GM12878 (cell line): ENCODE measurements around the gene THOC5. TPM values are rescaled to one million over a fixed set of nuclear protein-coding genes. Genes with fewer than 3 reads are reported as not detected.

ENCODE experiments used
- CBX3 ChIP-seq: fragments of 200-600 bp; sonication (generic); IDR thresholded peaks from 2 replicates; pipeline ENCODE4 v1.6.1; 2016; ENCODE audit warnings: low read depth, borderline replicate concordance
- CUX1 ChIP-seq: IDR thresholded peaks from 2 replicates; pipeline ENCODE4 v1.6.1; 2012; ENCODE audit warnings: improper control_type of control experiment, low read depth, low read length; ENCODE audit not compliant: insufficient replicate concordance
- E4F1 ChIP-seq: fragments of 450-650 bp; IDR thresholded peaks from 2 replicates; pipeline ENCODE4 v1.6.1; 2018; ENCODE audit warnings: borderline replicate concordance, mild to moderate bottlenecking; ENCODE audit not compliant: partially characterized antibody
- KLF5 ChIP-seq: fragments of 450-650 bp; IDR thresholded peaks from 2 replicates; pipeline ENCODE4 v1.6.1; 2014; ENCODE audit warnings: mild to moderate bottlenecking; ENCODE audit not compliant: partially characterized antibody
- MYC ChIP-seq: IDR thresholded peaks from 2 replicates; pipeline ENCODE4 v1.6.1; 2011; ENCODE audit warnings: mild to moderate bottlenecking, low read length, moderate library complexity, inconsistent platforms; ENCODE audit not compliant: insufficient read depth, insufficient replicate concordance, insufficient read length, severe bottlenecking
- NFIC ChIP-seq: IDR thresholded peaks from 2 replicates; pipeline ENCODE4 v1.6.1; 2012; ENCODE audit warnings: low read depth, mild to moderate bottlenecking, inconsistent platforms, low read length, moderate library complexity
- NR2F1 ChIP-seq: fragments of 450-650 bp; conservative IDR thresholded peaks from 2 replicates; pipeline ENCODE4 v1.6.1; 2017; ENCODE audit warnings: mild to moderate bottlenecking
- POLR2AphosphoS5 ChIP-seq: IDR thresholded peaks from 2 replicates; pipeline ENCODE4 v1.6.1; 2011; ENCODE audit warnings: mild to moderate bottlenecking, low read length, inconsistent platforms
- RAD21 ChIP-seq: IDR thresholded peaks from 2 replicates; pipeline ENCODE4 v1.6.1; 2011; ENCODE audit warnings: mild to moderate bottlenecking, low read depth, low read length, moderate library complexity; ENCODE audit not compliant: insufficient read depth
- RAD51 ChIP-seq: fragments of 450-650 bp; IDR thresholded peaks from 2 replicates; pipeline ENCODE4 v1.6.1; 2016; ENCODE audit warnings: moderate library complexity, mild to moderate bottlenecking, inconsistent platforms
- SKIL ChIP-seq: fragments of 450-650 bp; IDR thresholded peaks from 2 replicates; pipeline ENCODE4 v1.6.1; 2017; ENCODE audit warnings: mild to moderate bottlenecking, low read depth, inconsistent platforms; ENCODE audit not compliant: poor library complexity, severe bottlenecking
- SP1 ChIP-seq: IDR thresholded peaks from one replicate; pipeline ENCODE4 v1.6.1; 2011; ENCODE audit warnings: low read depth, low read length
- TCF3 ChIP-seq: IDR thresholded peaks from 2 replicates; pipeline ENCODE4 v1.6.1; 2012; ENCODE audit warnings: low read depth, mild to moderate bottlenecking, low read length, borderline replicate concordance; ENCODE audit not compliant: insufficient read depth
- ZBTB11 ChIP-seq: fragments of 450-650 bp; formaldehyde crosslinking; IDR thresholded peaks from 2 replicates; pipeline ENCODE4 v1.5.0; 2022; ENCODE audit warnings: mild to moderate bottlenecking, missing genetic modification characterization
- polyA plus RNA-seq, 11 experiments: library from polyadenylated mRNA; depleted of rRNA in 4 of 11; unstranded in 6 of 11; stranded (reverse) in 5 of 11; fragments of >200 nt; fragmentation: Nextera tagmentation in 4 of 11; fragmentation: Illumina TruSeq in 1 of 11; extraction: Ambion mirVana in 4 of 11; extraction: Trizol in 1 of 11; gene quantifications; 1 replicate in 1 of 11; 2 replicates in 10 of 11; pipeline versions ENCODE4 v1.2.1 to v1.2.3, GENCODE V29; 2011 to 2016; ENCODE audit warnings: inconsistent platforms in 2 of 11, missing spikeins in 2 of 11, low read depth in 1 of 11
- total RNA-seq, 4 experiments: library from RNA; depleted of rRNA in 3 of 4; stranded (reverse); fragments of >200 nt in 3 of 4; fragmentation: Illumina TruSeq in 1 of 4; extraction: Trizol in 1 of 4; gene quantifications; 2 replicates each; pipeline versions ENCODE4 v1.2.1 to v1.2.3, GENCODE V29; 2013 to 2021

Gene THOC5
- total and polyA plus RNA-seq, 10 of the 15 experiments (the other 5 are each of a cell fraction or from before 2014, with no cell fraction given), result 20.9 to 44.9 (median 31.4) TPM

- TF ChIP-seq CUX1 (no peak), NFIC (no peak), SP1 (no peak), RAD51 (no peak), ZBTB11 (no peak), KLF5 (no peak), CBX3 (no peak), SKIL (no peak), RAD21 (no peak), TCF3 (no peak), E4F1 (no peak), NR2F1 (no peak), MYC (no peak), POLR2AphosphoS5 (no peak)
Observed at GRCh38 chr22:29517215-29517908, 36.2 kb downstream of the THOC5 start (continued).
